Panc1 (cell line): ENCODE measurements around the gene SRRM3. TPM values are rescaled to one million over a fixed set of nuclear protein-coding genes. Genes with fewer than 3 reads are reported as not detected.

Experiments used
- ATAC-seq: fragments of 200-7000 bp; cut with Tn5 transposase; 2 replicates; pipeline ENCODE4 v1.9.1; 2020; ENCODE audit warnings: mild to moderate bottlenecking, moderate library complexity
- BruUV-seq: library from RNA; stranded (reverse); fragments of 400-500 nt; replicated peaks from 2 replicates; lab custom pipeline; 2021; lab: Mats Ljungman, UMichigan
- CTCF ChIA-PET: fragments of 300-600 bp; sonication (Branson Sonifier 250); formaldehyde crosslinking; loops from one replicate; lab custom pipeline; 2022; ENCODE audit warnings: antibody characterized with exemption; lab: Charles Lee
- POLR2A ChIA-PET: fragments of 300-600 bp; sonication (Branson Sonifier 250); formaldehyde crosslinking; loops from one replicate; lab custom pipeline; 2022; ENCODE audit warnings: antibody characterized with exemption; lab: Charles Lee
- DNase-seq: peaks from one replicate; pipeline ENCODE4 v3.0.0-alpha.2; 2010; ENCODE audit warnings: low read depth, low spot score
- H3K27ac ChIP-seq: 2 replicates; pipeline ENCODE4 v1.5.1; 2011; ENCODE audit warnings: mild to moderate bottlenecking, low read length, inconsistent platforms
- H3K27me3 ChIP-seq: fragments of 200-500 bp; sonication (Bioruptor generic); 2 replicates; pipeline ENCODE4 v1.6.0; 2014; ENCODE audit warnings: low read length, inconsistent platforms; ENCODE audit not compliant: control insufficient read depth, insufficient read depth
- H3K36me3 ChIP-seq: fragments of 200-500 bp; sonication (Bioruptor generic); 2 replicates; pipeline ENCODE4 v1.5.1; 2014; ENCODE audit warnings: inconsistent platforms, mild to moderate bottlenecking, low read length, moderate library complexity; ENCODE audit not compliant: control insufficient read depth, insufficient read depth
- H3K4me1 ChIP-seq: 2 replicates; pipeline ENCODE4 v1.5.1; 2011; ENCODE audit warnings: inconsistent platforms, mild to moderate bottlenecking, low read length, moderate library complexity; ENCODE audit not compliant: control insufficient read depth, insufficient read depth
- H3K4me3 ChIP-seq, 2 experiments: 2 replicates each; pipeline ENCODE4 v1.5.1; 2011 to 2012; ENCODE audit warnings: low read depth in 2 of 2, low read length in 2 of 2, mild to moderate bottlenecking in 2 of 2, inconsistent platforms in 1 of 2, moderate library complexity in 1 of 2
- H3K9me3 ChIP-seq: fragments of 200-500 bp; sonication (Bioruptor generic); 2 replicates; pipeline ENCODE4 v1.5.1; 2014; ENCODE audit warnings: low read depth, mild to moderate bottlenecking, inconsistent platforms, low read length, moderate library complexity; ENCODE audit not compliant: control insufficient read depth, insufficient read depth
- CTCF ChIP-seq: fragments of 450-650 bp; IDR thresholded peaks from 2 replicates; pipeline ENCODE4 v1.5.1; 2017; ENCODE audit warnings: mild to moderate bottlenecking
- POLR2AphosphoS5 ChIP-seq: IDR thresholded peaks from 2 replicates; pipeline ENCODE4 v1.6.1; 2012; ENCODE audit warnings: mild to moderate bottlenecking, low read depth, low read length, moderate library complexity
- REST ChIP-seq, 2 experiments: IDR thresholded peaks; 2 replicates each; pipeline ENCODE4 v1.6.1; 2011 to 2012; ENCODE audit warnings: low read depth in 2 of 2, control low read depth in 1 of 2, low read length in 1 of 2, mild to moderate bottlenecking in 1 of 2, moderate library complexity in 1 of 2; ENCODE audit not compliant: insufficient read depth in 1 of 2
- SIN3A ChIP-seq: IDR thresholded peaks from 2 replicates; pipeline ENCODE4 v1.6.1; 2012; ENCODE audit warnings: low read depth, mild to moderate bottlenecking, low read length, moderate library complexity, borderline replicate concordance; ENCODE audit not compliant: insufficient read depth
- TCF7L2 ChIP-seq: IDR thresholded peaks from 2 replicates; pipeline ENCODE4 v1.6.1; 2011; ENCODE audit warnings: mild to moderate bottlenecking, low read depth, low read length, inconsistent platforms
- in situ Hi-C: cut with HindIII; loops from 2 replicates; pipeline ENCODE4 v1.10.0; 2016; ENCODE audit warnings: low sequenced_read_pairs, low pct_unique_long_range_greater_than_20kb
- intact Hi-C: fragments of 100-400 bp; cut with micrococcal nuclease; formaldehyde crosslinking; loops from one replicate; pipeline ENCODE4 v1.10.0; 2022; ENCODE audit not compliant: unreplicated experiment
- total RNA-seq: library from RNA; stranded (reverse); gene quantifications from one replicate; pipeline ENCODE4 v1.2.1, GENCODE V29; 2021; ENCODE audit not compliant: unreplicated experiment

Gene SRRM3
- total RNA-seq, 1 experiment from 2014 or later: 8.5 TPM

DNA sequence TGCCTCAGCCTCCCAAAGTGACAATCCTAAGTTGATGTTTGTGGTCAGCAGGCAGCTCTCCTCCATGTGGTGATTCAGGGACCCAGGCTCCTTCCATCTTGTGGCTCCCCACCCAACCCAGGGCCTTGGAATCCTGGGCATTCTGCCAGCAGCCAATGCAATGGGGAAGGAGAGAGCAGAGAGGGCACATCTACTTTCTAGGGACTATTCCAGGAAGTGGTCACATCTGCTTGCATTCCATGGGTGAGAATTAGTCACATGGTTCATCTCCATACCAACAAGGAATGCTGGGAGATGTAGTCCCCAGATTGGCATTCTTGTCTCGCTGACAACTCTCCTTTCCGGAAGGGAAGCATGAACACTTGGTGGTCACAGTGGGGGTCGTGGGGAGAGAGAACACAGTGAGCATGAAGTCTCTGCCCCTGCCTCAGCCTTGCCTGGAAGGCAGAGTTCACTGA lies 9.9 kb upstream of the SRRM3 start:
- intact Hi-C loops: no loop called here
- in situ Hi-C loops: no loop called here
- TF ChIP-seq TCF7L2: no peak
- no peak for TF ChIP-seq REST (IDR thresholded peaks at IDR 0.05; ENCODE audit: insufficient read depth in 1 of 2, low read depth in 2 of 2, low read length in 1 of 2)
- no peak for TF ChIP-seq CTCF
- TF ChIP-seq POLR2AphosphoS5: no peak
- no peak for TF ChIP-seq SIN3A
- Histone ChIP-seq H3K9me3 (no peaks in the 10 kb centered on the region), H3K36me3 (no peaks in the 10 kb centered on the region), H3K4me1 (no peaks in the 10 kb centered on the region), H3K27ac (no peak overlapping the region), H3K4me3 (no peak overlapping the region), H3K27me3 (no peaks in the 10 kb centered on the region)
- BruUV-seq: no TSS peak
- ChIA-PET CTCF (no interaction called here), POLR2A (no interaction called here)
- ATAC-seq (peak; percentile 82), DNase-seq (no peak)

GRCh38 chr7:76193466-76193865 lies 8.2 kb upstream of the SRRM3 start:
- CTCF ChIA-PET: no interaction called here
- H3K27me3 ChIP-seq: no peaks in the 10 kb centered on the region
- POLR2A ChIA-PET: no interaction called here
- intact Hi-C loops (no loop called here), in situ Hi-C loops (no loop called here)
- H3K4me3 ChIP-seq: no peak overlapping the region
- no peaks in the 10 kb centered on the region for H3K9me3 ChIP-seq
- ATAC-seq (peak; percentile 58; the same call in 1 of the 2 replicates), DNase-seq (no peak)
- H3K4me1 ChIP-seq: no peaks in the 10 kb centered on the region
- no TSS peak for BruUV-seq
- TF ChIP-seq CTCF (no peak), SIN3A (no peak), POLR2AphosphoS5 (no peak), REST (IDR thresholded peaks at IDR 0.05; ENCODE audit: insufficient read depth in 1 of 2, low read depth in 2 of 2, low read length in 1 of 2) (no peak), TCF7L2 (no peak)
- H3K36me3 ChIP-seq: no peaks in the 10 kb centered on the region
- H3K27ac ChIP-seq: no peak overlapping the region
